Astrocyte of the spinal cord (primary cell): ENCODE results near the gene OR51M1.
"Not testable (repeated sequence)": the region's sequence is repeated elsewhere in the genome, so short reads cannot be mapped to it uniquely, and the experiment has no call there.

ENCODE experiments used
- DNase-seq: peaks from one replicate; pipeline ENCODE4 v3.0.0; 2011; ENCODE audit warnings: low read depth, low spot score
- H3K4me3 ChIP-seq: 2 replicates; pipeline ENCODE4 v1.5.1; 2011; ENCODE audit warnings: low read depth, mild to moderate bottlenecking, low read length, moderate library complexity
- in situ Hi-C: cut with HindIII; loops from 2 replicates; pipeline ENCODE4 v1.10.0; 2017; ENCODE audit warnings: low sequenced_read_pairs
- TF ChIP-seq, protein P1 (sequence below): IDR thresholded peaks from 2 replicates; pipeline ENCODE4 v1.5.1; 2012; ENCODE audit warnings: low read depth, mild to moderate bottlenecking, low read length, inconsistent platforms

Gene OR51M1

DNA sequence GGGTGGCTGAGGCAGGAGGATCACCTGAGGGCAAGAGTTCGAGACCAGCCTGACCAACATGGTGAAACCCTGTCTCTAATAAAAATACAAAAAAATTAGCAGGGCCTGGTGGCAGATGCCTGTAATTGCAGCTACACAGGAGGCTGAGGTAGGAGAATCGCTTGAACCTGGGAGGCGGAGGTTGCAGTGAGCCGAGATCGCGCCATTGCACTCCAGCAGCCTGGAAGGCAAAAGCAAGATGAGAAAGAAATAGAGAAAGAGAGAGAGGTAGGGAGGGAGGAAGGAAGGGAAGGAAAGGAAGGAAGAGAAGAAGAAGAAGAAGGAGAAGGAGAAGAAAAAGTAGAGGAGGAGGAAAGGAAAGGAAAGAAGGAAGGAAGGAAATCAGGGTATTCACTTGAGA lies 17.2 kb upstream of the OR51M1 start:
- H3K4me3 ChIP-seq, in situ Hi-C loops, DNase-seq: not testable (repeated sequence)
- TF ChIP-seq, protein P1, sequence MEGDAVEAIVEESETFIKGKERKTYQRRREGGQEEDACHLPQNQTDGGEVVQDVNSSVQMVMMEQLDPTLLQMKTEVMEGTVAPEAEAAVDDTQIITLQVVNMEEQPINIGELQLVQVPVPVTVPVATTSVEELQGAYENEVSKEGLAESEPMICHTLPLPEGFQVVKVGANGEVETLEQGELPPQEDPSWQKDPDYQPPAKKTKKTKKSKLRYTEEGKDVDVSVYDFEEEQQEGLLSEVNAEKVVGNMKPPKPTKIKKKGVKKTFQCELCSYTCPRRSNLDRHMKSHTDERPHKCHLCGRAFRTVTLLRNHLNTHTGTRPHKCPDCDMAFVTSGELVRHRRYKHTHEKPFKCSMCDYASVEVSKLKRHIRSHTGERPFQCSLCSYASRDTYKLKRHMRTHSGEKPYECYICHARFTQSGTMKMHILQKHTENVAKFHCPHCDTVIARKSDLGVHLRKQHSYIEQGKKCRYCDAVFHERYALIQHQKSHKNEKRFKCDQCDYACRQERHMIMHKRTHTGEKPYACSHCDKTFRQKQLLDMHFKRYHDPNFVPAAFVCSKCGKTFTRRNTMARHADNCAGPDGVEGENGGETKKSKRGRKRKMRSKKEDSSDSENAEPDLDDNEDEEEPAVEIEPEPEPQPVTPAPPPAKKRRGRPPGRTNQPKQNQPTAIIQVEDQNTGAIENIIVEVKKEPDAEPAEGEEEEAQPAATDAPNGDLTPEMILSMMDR: peak; percentile 4

DNA sequence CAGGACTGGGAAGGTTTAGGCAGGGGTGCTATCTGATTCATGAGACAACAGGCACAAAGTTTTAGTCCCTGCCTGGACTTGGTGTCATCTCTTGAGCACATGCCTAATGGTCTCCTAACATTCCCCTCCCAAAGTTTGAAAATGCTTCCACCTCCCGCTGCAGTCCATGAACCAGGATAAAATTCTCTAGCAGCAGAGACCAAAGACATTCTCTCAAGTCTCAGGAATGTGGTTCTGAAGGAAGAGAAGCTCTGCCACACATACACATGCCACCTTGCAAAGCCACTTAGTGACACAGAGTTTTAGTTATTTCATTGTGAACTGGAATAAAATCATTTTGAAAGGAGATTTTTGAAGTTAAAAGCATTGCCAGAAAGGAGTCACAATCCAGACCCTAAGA lies 16.8 kb upstream of the OR51M1 start:
- in situ Hi-C loops: no loop called here
- TF ChIP-seq, protein P1: no peak
- no peak overlapping the region for H3K4me3 ChIP-seq
- DNase-seq: peak; percentile 12

DNA sequence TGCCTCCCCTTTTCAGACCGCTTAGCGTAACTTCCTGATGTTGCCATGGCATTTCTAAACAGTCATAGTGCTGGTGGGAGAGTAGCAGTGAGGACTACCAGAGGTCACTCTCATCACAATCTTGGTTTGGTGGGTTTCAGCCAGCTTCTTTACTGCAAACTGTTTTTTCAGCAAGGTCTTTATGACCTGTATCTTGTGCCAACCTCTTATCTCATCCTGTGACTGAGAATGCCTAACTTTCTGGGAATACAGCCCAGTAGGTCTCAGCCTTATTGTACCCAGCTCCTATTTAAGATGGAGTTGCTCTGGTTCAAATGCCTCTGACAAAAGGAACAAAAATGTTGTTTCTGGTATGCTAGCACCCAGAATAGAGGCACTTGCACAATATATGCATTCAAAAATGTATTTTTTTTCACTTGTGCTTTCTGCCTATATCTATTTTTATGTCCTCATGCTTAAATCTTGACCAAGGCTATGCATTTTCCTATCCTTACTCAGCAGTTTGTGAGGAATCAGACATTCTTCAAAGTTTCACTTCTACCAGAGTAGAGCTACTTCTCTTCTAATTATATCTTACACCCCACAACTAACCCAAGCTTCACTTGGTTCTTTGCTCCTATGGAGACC lies 16.1 kb upstream of the OR51M1 start:
- peak; percentile 81 for DNase-seq
- no peak overlapping the region for H3K4me3 ChIP-seq
- in situ Hi-C loops: no loop called here
- TF ChIP-seq, protein P1: no peak

DNA sequence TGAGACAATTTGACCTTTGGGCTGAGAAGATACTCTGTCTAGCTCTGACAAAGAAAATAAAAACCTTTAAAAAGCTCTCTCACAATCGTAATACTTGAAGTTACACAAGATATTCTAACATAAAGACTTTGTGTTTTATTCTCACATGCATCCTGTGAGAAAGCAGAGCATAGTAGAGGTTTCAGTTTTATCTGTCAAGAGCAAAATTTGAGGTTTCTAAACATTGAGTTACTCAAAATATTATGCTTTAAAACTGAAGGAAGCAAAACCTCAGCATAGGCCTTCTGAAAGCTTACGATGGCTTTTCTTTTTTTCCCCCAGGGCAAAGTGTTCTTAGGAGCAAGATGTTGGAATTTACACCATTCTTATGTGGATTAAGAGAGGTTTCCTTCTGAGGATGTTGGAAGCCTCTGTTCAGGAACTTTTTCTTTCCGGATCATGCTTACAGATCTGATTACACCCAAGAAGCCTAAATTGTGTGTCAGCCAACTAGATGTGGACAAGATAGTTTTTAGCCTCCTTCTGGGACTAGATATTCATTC lies 15.0 kb upstream of the OR51M1 start:
- TF ChIP-seq, protein P1: no peak
- in situ Hi-C loops: no loop called here
- H3K4me3 ChIP-seq: no peak overlapping the region
- DNase-seq: no peak

DNA sequence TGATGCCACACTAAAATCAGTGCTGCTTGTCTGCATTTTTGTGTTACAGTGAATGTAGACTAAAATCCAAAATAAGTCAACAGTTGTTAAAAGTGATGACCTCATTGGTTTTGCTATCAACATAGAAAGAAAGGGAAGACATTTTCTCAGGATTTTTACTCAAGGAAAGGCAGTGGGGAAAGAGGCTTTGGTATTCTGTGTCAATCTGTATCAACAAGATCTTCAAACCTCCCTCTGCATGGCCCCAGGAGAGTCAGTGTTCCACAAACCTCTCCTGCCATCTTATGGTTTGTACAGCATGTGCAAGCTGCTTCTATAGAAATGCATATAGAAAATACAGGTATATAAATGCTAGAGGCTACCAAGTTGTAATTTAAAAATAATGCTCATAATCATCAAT lies 13.8 kb upstream of the OR51M1 start:
- DNase-seq: peak; percentile 60
- no peak overlapping the region for H3K4me3 ChIP-seq
- TF ChIP-seq, protein P1: peak; percentile 55
- in situ Hi-C loops: no loop called here

DNA sequence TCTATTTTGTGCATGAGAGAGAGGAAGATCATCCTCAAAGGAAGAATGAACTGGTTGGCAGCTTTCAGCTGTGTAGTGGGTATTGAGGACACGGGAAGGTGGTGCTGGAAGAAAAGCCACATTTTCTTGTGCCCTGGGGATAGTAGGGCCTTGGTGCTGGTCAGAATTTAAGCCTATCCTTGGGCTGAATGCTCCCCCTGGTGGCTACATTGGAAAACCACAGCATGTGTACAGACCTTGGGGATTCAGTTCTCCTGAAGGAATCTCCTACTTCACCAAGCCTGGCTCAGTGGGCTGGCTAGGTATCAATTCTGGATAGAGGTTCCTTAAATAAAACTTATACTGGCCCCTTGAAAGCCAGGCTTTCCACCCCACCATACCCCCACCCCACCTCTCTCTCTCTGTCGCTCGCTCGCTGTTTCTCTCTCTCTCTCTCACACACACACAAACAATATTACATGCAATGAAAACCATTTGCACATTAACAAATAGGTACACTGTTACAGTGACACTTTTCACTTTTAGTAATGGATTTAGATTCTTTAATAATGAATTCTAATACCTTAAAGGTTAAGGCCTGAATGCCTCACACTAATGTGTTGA lies 2.8 kb upstream of the OR51M1 start:
- TF ChIP-seq, protein P1: peak; percentile 88
- DNase-seq: peak; percentile 71
- no peak overlapping the region for H3K4me3 ChIP-seq
- in situ Hi-C loops: no loop called here
